Keratinocyte (primary cell): ENCODE measurements around the gene SLC27A3.
"Not testable (repeated sequence)": the region's sequence is repeated elsewhere in the genome, so short reads cannot be mapped to it uniquely, and the experiment has no call there.

Experiments used
- CTCF ChIP-seq, 3 experiments: IDR thresholded peaks in 1 of 3; conservative IDR thresholded peaks in 1 of 3; optimal IDR thresholded peaks in 1 of 3; 2 replicates in 2 of 3; 3 replicates in 1 of 3; pipeline versions ENCODE3 to v1.5.1; 2011; ENCODE audit warnings: low read length in 3 of 3, mild to moderate bottlenecking in 3 of 3, moderate library complexity in 2 of 3, control low read depth in 1 of 3, inconsistent platforms in 1 of 3; ENCODE audit not compliant: insufficient read depth in 2 of 3; ENCODE audit errors: extremely low read depth in 1 of 3
- EZH2 ChIP-seq: IDR thresholded peaks from one replicate; pipeline ENCODE4 v1.6.1; 2012; ENCODE audit warnings: inconsistent platforms, mild to moderate bottlenecking, low read length, moderate library complexity

- not testable (repeated sequence) for TF ChIP-seq CTCF (optimal IDR thresholded peaks at IDR 0.05 in 1 of 3, IDR thresholded peaks at IDR 0.05 in 1 of 3, conservative IDR thresholded peaks at IDR 0.05 in 1 of 3; ENCODE audit: extremely low read depth in 1 of 3, insufficient read depth in 2 of 3, low read length in 3 of 3); EZH2
These were observed 8.5 kb upstream of the SLC27A3 start for GRCh38 chr1:153766663-153767062.
